ENCODE results near the gene DMKN.

GRCh38 chr19:35511337-35511736 is 2.1 kb downstream of the DMKN start:
- no peak for TF ChIP-seq ZNF565 (CRISPR knock-in tag; conservative IDR thresholded peaks at IDR 0.05; ENCODE audit: low read depth)
- no peak for TF ChIP-seq TCF4 (CRISPR knock-in tag; IDR thresholded peaks at IDR 0.05; ENCODE audit: borderline replicate concordance)
- TF ChIP-seq ARNTL (CRISPR knock-in tag; IDR thresholded peaks at IDR 0.05; ENCODE audit: borderline replicate concordance, low read depth) = no peak
- TF ChIP-seq ZC3H10 (CRISPR knock-in tag; IDR thresholded peaks at IDR 0.05) = no peak
- TF ChIP-seq BACH2 (CRISPR knock-in tag; IDR thresholded peaks at IDR 0.05; ENCODE audit: borderline replicate concordance) = no peak
- TF ChIP-seq OSR1 (CRISPR knock-in tag; IDR thresholded peaks at IDR 0.05) = no peak
- TF ChIP-seq CSDC2 (CRISPR knock-in tag; IDR thresholded peaks at IDR 0.05) = no peak
- TF ChIP-seq CREB5 (CRISPR knock-in tag; IDR thresholded peaks at IDR 0.05; ENCODE audit: low read depth) = no peak
- no peak for TF ChIP-seq TOX (CRISPR knock-in tag; IDR thresholded peaks at IDR 0.05; ENCODE audit: borderline replicate concordance)
- no peak for TF ChIP-seq CSRNP3 (CRISPR knock-in tag; IDR thresholded peaks at IDR 0.05)
- no peak for TF ChIP-seq PATZ1 (CRISPR knock-in tag; IDR thresholded peaks at IDR 0.05; ENCODE audit: borderline replicate concordance)
- no peak for TF ChIP-seq TSHZ2 (CRISPR knock-in tag; IDR thresholded peaks at IDR 0.05)
- no peak for TF ChIP-seq ZFP3 (CRISPR knock-in tag; IDR thresholded peaks at IDR 0.05)

Measured in SK-N-SH treated with all-trans-retinoic acid at 6 μM for 48 hours (cell line).